ENCODE data around the gene USP17L13.
"Not testable (repeated sequence)": the region's sequence is repeated elsewhere in the genome, so short reads cannot be mapped to it uniquely, and the experiment has no call there.

The USP17L13 gene, protein sequence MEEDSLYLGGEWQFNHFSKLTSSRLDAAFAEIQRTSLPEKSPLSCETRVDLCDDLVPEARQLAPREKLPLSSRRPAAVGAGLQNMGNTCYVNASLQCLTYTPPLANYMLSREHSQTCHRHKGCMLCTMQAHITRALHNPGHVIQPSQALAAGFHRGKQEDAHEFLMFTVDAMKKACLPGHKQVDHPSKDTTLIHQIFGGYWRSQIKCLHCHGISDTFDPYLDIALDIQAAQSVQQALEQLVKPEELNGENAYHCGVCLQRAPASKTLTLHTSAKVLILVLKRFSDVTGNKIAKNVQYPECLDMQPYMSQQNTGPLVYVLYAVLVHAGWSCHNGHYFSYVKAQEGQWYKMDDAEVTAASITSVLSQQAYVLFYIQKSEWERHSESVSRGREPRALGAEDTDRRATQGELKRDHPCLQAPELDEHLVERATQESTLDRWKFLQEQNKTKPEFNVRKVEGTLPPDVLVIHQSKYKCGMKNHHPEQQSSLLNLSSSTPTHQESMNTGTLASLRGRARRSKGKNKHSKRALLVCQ

DNA sequence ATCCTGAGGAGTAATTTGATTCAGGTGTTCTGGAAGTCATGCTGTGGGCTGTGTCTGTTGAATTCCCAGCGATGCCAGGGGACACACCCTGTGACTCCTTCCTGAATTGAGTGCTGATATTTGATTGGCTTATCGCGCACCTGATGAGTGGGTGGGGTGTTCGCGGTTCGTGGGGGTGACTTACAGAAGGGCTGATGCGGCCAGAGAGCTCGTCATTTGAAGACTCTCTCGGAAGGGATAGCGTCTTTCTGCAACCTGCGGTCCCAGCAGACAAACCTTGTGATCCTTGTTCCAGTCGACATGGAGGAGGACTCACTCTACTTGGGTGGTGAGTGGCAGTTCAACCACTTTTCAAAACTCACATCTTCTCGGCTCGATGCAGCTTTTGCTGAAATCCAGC is at the start of gene USP17L13:
USP17L13 (plus strand) TSS at position 301 of the 400 bp plus-strand sequence; CDS start at position 301, 0 bp downstream.
- DNase-seq, result not testable (repeated sequence)

DNA sequence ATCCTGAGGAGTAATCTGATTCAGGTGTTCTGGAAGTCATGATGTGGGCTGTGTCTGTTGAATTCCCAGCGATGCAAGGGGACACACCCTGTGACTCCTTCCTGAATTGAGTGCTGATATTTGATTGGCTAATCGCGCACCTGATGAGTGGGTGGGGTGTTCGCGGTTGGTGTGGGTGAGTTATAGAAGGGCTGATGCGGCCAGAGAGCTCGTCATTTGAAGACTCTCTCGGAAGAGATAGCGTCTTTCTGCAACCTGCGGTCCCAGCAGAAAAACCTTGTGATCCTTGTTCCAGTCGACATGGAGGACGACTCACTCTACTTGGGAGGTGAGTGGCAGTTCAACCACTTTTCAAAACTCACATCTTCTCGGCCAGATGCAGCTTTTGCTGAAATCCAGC is 14.3 kb upstream of the USP17L13 start, which contains the start of gene USP17L10:
USP17L10 (plus strand) TSS at position 301 of the 400 bp plus-strand sequence; CDS start at position 301, 0 bp downstream.
- DNase-seq, result not testable (repeated sequence)

DNA sequence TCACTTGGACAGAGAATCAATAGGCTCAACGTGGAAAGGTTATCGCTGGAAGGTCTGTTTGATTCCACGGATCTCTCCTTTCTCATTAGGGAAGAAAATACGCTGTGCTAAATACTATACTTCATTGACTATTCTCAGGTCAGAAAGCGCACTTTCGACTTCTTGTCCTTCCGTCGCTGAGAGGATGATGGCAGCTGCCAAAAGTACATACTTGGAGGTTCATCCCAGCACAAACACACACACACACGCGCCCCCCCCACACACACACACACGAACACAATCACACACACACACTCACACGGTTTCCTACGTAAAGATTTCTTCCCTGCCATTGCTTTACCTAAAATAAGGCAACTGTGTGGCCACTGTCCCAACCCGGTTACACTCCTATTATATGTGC is 10.0 kb upstream of the USP17L13 start:
- DNase-seq, result not testable (repeated sequence)

DNA sequence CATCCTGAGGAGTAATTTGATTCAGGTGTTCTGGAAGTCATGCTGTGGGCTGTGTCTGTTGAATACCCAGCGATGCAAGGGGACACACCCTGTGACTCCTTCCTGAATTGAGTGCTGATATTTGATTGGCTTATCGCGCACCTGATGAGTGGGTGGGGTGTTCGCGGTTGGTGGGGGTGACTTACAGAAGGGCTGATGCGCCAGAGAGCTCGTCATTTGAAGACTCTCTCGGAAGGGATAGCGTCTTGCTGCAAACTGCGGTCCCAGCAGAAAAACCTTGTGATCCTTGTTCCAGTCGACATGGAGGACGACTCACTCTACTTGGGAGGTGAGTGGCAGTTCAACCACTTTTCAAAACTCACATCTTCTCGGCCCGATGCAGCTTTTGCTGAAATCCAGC is 9.6 kb upstream of the USP17L13 start, which contains the start of gene USP17L11:
USP17L11 (plus strand) TSS at position 301 of the 400 bp plus-strand sequence; CDS start at position 301, 0 bp downstream.
- not testable (repeated sequence) for DNase-seq

DNA sequence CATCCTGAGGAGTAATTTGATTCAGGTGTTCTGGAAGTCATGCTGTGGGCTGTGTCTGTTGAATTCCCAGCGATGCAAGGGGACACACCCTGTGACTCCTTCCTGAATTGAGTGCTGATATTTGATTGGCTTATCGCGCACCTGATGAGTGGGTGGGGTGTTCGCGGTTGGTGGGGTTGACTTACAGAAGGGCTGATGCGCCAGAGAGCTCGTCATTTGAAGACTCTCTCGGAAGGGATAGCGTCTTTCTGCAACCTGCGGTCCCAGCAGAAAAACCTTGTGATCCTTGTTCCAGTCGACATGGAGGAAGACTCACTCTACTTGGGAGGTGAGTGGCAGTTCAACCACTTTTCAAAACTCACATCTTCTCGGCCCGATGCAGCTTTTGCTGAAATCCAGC is 4.8 kb upstream of the USP17L13 start, which contains the start of gene USP17L12:
USP17L12 (plus strand) TSS at position 301 of the 400 bp plus-strand sequence; CDS start at position 301, 0 bp downstream.
- DNase-seq, result not testable (repeated sequence)

- not testable (repeated sequence) for DNase-seq
These were observed 5.6 kb downstream of the USP17L13 start for GRCh38 chr4:9230249-9230648.

- DNase-seq, result not testable (repeated sequence)
These were observed 9.4 kb downstream of the USP17L13 start, which contains the start of gene USP17L15 for GRCh38 chr4:9234085-9234484. Gene USP17L15, plus strand, starts transcription at chr4:9234385. Its CDS starts 0 bp downstream, at chr4:9234385.

DNA sequence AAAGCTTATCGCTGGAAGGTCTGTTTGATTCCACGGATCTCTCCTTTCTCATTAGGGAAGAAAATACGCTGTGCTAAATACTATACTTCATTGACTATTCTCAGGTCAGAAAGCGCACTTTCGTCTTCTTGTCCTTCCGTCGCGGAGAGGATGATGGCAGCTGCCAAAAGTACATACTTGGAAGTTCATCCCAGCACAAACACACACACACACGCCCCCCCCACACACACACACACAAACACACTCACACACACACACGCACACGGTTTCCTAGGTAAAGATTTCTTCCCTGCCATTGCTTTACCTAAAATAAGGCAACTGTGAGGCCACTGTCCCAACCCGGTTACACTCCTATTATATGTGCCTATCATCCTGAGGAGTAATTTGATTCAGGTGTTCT is 13.8 kb downstream of the USP17L13 start:
- DNase-seq, result not testable (repeated sequence)

GRCh38 chr4:9243579-9243978 is 18.9 kb downstream of the USP17L13 start, which contains the start of gene USP17L17:
Gene USP17L17, plus strand, starts transcription at chr4:9243879. Its CDS starts 0 bp downstream, at chr4:9243879.
- not testable (repeated sequence) for DNase-seq

DNA sequence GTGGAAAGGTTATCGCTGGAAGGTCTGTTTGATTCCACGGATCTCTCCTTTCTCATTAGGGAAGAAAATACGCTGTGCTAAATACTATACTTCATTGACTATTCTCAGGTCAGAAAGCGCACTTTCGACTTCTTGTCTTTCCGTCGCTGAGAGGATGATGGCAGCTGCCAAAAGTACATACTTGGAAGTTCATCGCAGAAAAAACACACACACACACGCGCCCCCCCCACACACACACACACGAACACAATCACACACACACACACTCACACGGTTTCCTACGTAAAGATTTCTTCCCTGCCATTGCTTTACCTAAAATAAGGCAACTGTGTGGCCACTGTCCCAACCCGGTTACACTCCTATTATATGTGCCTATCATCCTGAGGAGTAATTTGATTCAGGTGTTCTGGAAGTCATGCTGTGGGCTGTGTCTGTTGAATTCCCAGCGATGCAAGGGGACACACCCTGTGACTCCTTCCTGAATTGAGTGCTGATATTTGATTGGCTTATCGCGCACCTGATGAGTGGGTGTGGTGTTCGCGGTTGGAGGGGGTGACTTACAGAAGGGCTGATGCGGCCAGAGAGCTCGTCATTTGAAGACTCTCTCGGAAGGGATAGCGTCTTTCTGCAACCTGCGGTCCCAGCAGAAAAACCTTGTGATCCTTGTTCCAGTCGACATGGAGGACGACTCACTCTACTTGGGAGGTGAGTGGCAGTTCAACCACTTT is 23.4 kb downstream of the USP17L13 start, which contains the start of gene USP17L18:
USP17L18 (plus strand) TSS at position 678 of the 728 bp plus-strand sequence; CDS start at position 678, 0 bp downstream.
- not testable (repeated sequence) for DNase-seq

GRCh38 chr4:9253078-9253477 is 28.4 kb downstream of the USP17L13 start, which contains the start of gene USP17L19:
Gene USP17L19, plus strand, starts transcription at chr4:9253378. Its CDS starts 0 bp downstream, at chr4:9253378.
- DNase-seq, result not testable (repeated sequence)

DNA sequence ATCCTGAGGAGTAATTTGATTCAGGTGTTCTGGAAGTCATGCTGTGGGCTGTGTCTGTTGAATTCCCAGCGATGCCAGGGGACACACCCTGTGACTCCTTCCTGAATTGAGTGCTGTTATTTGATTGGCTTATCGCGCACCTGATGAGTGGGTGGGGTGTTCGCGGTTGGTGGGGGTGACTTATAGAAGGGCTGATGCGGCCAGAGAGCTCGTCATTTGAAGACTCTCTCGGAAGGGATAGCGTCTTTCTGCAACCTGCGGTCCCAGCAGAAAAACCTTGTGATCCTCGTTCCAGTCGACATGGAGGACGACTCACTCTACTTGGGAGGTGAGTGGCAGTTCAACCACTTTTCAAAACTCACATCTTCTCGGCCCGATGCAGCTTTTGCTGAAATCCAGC is 33.1 kb downstream of the USP17L13 start, which contains the start of gene USP17L20:
USP17L20 (plus strand) TSS at position 301 of the 400 bp plus-strand sequence; CDS start at position 301, 0 bp downstream.
- not testable (repeated sequence) for DNase-seq

- not testable (repeated sequence) for DNase-seq
These were observed 37.9 kb downstream of the USP17L13 start, which contains the start of gene USP17L21 for GRCh38 chr4:9262572-9262971. Gene USP17L21, plus strand, starts transcription at chr4:9262872. Its CDS starts 0 bp downstream, at chr4:9262872.

DNA sequence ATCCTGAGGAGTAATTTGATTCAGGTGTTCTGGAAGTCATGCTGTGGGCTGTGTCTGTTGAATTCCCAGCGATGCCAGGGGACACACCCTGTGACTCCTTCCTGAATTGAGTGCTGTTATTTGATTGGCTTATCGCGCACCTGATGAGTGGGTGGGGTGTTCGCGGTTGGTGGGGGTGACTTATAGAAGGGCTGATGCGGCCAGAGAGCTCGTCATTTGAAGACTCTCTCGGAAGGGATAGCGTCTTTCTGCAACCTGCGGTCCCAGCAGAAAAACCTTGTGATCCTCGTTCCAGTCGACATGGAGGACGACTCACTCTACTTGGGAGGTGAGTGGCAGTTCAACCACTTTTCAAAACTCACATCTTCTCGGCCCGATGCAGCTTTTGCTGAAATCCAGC is 42.6 kb downstream of the USP17L13 start, which contains the start of gene USP17L22:
USP17L22 (plus strand) TSS at position 301 of the 400 bp plus-strand sequence; CDS start at position 301, 0 bp downstream.
- DNase-seq, result not testable (repeated sequence)

DNA sequence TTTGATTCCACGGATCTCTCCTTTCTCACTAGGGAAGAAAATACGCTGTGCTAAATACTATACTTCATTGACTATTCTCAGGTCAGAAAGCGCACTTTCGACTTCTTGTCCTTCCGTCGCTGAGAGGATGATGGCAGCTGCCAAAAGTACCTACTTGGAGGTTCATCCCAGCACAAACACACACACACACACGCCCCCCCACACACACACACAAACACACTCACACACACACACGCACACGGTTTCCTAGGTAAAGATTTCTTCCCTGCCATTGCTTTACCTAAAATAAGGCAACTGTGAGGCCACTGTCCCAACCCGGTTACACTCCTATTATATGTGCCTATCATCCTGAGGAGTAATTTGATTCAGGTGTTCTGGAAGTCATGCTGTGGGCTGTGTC is 47.0 kb downstream of the USP17L13 start:
- not testable (repeated sequence) for DNase-seq
